ENCODE results near the gene PIGK. TPM values are rescaled to one million over a fixed set of nuclear protein-coding genes. Genes with fewer than 3 reads are reported as not detected.

The PIGK gene
- total RNA-seq, 1 donor from 2014 or later = 10.8 TPM

- intact Hi-C loops (cut with micrococcal nuclease) = no loop called here
- H3K4me3 Mint-ChIP-seq = no peak overlapping the region
- CTCF ChIA-PET = no interaction called here
- H3K9me3 Mint-ChIP-seq = no peaks in the 10 kb centered on the region
- no peaks in the 10 kb centered on the region for H3K36me3 Mint-ChIP-seq (ENCODE audit: low read depth)
- POLR2A ChIA-PET = no interaction called here
- H3K27me3 Mint-ChIP-seq = peaks cover 6% of the 10 kb centered on the region
- H3K27ac Mint-ChIP-seq = no peak overlapping the region
- DNase-seq = no peak
- no peak for TF ChIP-seq CTCF (IDR thresholded peaks at IDR 0.05)
- H3K4me1 Mint-ChIP-seq = no peaks in the 10 kb centered on the region
- ATAC-seq (ENCODE audit: low read depth) = no peak
Observed at GRCh38 chr1:77063118-77063517, 156.1 kb downstream of the PIGK start.

DNA sequence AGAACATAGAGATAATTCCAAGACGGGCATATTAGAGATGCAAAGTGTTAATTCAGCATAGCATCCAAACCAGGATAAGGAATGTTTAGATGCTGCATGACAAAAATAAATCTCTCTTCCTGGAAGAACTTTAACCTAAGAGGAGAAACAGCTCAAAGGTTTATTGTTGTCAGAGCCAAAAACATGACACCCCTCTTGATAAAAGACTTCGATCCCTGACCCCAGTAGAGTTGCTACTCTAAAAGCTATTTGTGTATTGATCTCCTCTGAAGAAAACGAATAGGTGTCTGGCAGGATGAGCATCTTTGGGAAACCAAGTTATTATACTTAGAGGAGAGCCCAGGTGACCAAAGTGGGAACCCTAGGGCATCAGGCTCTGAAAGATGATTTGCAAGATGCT is 158.1 kb downstream of the PIGK start:
- no peak overlapping the region for H3K27ac Mint-ChIP-seq
- intact Hi-C loops (cut with micrococcal nuclease) = no loop called here
- no peaks in the 10 kb centered on the region for H3K36me3 Mint-ChIP-seq (ENCODE audit: low read depth)
- CTCF ChIA-PET = no interaction called here
- TF ChIP-seq CTCF (IDR thresholded peaks at IDR 0.05) = no peak
- no peak overlapping the region for H3K4me3 Mint-ChIP-seq
- peaks cover 6% of the 10 kb centered on the region for H3K27me3 Mint-ChIP-seq
- H3K9me3 Mint-ChIP-seq = no peaks in the 10 kb centered on the region
- ATAC-seq (ENCODE audit: low read depth) (no peak), DNase-seq (no peak)
- no peaks in the 10 kb centered on the region for H3K4me1 Mint-ChIP-seq
- POLR2A ChIA-PET = no interaction called here

DNA sequence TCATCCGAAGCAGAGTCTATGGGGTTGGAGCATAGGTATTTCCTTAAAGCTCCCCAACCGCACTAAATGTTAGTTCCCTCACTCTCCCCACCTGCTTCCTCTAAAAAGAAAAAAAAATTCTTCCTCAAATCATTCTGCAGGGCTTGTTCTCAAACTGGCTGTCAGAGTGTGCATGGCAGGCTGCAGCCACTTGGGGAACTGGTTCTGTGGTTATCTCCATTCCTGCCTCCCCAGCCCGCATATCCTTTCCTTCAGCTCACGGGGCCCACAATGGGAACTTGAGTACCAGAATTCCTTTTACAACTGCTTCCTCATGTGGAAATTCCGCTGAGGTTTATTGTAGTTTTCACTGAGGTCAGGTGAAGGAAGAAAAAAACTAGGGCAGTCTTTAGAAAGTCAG is 159.2 kb downstream of the PIGK start:
- no peaks in the 10 kb centered on the region for H3K4me1 Mint-ChIP-seq
- CTCF ChIA-PET = no interaction called here
- no peaks in the 10 kb centered on the region for H3K9me3 Mint-ChIP-seq
- ATAC-seq (ENCODE audit: low read depth) (no peak), DNase-seq (no peak)
- no peak overlapping the region for H3K27ac Mint-ChIP-seq
- peaks cover 6% of the 10 kb centered on the region for H3K27me3 Mint-ChIP-seq
- no peaks in the 10 kb centered on the region for H3K36me3 Mint-ChIP-seq (ENCODE audit: low read depth)
- intact Hi-C loops (cut with micrococcal nuclease) = no loop called here
- no peak overlapping the region for H3K4me3 Mint-ChIP-seq
- POLR2A ChIA-PET = no interaction called here
- no peak for TF ChIP-seq CTCF (IDR thresholded peaks at IDR 0.05)

GRCh38 chr1:77057994-77058585 is 161.1 kb downstream of the PIGK start:
- no peak for TF ChIP-seq CTCF (IDR thresholded peaks at IDR 0.05)
- no peak for ATAC-seq (ENCODE audit: low read depth)
- no peaks in the 10 kb centered on the region for H3K36me3 Mint-ChIP-seq (ENCODE audit: low read depth)
- DNase-seq = no peak
- H3K4me3 Mint-ChIP-seq = no peak overlapping the region
- CTCF ChIA-PET = no interaction called here
- peaks cover 6% of the 10 kb centered on the region for H3K27me3 Mint-ChIP-seq
- intact Hi-C loops (cut with micrococcal nuclease) = no loop called here
- no peaks in the 10 kb centered on the region for H3K9me3 Mint-ChIP-seq
- POLR2A ChIA-PET = no interaction called here
- no peak overlapping the region for H3K27ac Mint-ChIP-seq
- H3K4me1 Mint-ChIP-seq = no peaks in the 10 kb centered on the region

- no peak overlapping the region for H3K27ac Mint-ChIP-seq
- H3K4me1 Mint-ChIP-seq = no peaks in the 10 kb centered on the region
- no peak for TF ChIP-seq CTCF (IDR thresholded peaks at IDR 0.05)
- peaks cover 6% of the 10 kb centered on the region for H3K27me3 Mint-ChIP-seq
- ATAC-seq (ENCODE audit: low read depth) = no peak
- H3K36me3 Mint-ChIP-seq (ENCODE audit: low read depth) = no peaks in the 10 kb centered on the region
- H3K9me3 Mint-ChIP-seq = no peaks in the 10 kb centered on the region
- no peak overlapping the region for H3K4me3 Mint-ChIP-seq
- intact Hi-C loops (cut with micrococcal nuclease) = no loop called here
- CTCF ChIA-PET = no interaction called here
- POLR2A ChIA-PET = no interaction called here
- no peak for DNase-seq
Observed at GRCh38 chr1:77056525-77056924, 162.7 kb downstream of the PIGK start.

Measured in activated B cell treated with CpG ODN at 0.5 μM for 24 hours (primary cell).